HG03135 (cell line): ENCODE data around the gene ANGPT4.

Experiments used
- ATAC-seq: cut with Tn5 transposase; IDR thresholded peaks from one replicate; pipeline ENCODE4 v1.9.1; 2021; ENCODE audit warnings: mild to moderate bottlenecking, moderate library complexity; ENCODE audit not compliant: unreplicated experiment

Gene ANGPT4

DNA sequence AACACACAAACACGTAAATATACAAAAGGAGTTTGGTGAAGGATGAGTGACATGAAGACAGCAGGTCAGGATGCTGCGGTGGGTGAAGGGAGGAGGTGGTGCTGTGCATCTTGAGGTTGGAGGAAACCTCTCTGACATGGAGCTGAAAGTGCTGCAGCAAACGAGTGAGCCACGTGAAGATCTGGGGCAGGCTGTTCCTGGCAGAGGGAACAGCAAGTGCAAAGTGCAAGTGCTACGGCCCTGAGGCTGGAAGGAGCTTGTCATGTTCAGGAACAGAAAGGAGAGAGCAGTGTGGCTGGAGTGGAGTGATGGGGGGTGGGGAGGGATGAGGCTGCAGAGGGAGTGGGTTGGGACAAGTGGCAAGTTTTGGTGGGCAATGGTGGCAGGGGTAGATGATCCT lies 24.8 kb upstream of the ANGPT4 start:
- ATAC-seq: no peak

DNA sequence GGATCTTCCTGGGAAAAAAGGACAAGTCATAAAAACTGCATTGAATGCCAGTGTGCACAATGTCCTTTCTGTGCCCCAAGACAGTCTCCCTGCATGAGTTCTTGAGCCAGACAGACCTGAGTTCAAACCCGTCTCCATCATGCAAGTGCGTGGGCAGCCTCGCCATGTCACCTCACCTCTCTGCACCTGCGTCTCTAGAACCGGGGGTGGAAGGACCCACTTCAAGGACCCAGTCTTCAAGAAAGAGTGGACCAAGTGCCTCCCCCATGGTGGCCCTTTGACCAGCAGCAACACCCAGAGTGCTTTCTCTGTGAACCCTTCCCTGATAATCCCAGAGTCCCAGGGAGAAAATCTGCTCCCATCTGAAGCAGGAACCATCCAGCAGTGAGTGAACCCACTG lies 23.5 kb upstream of the ANGPT4 start:
- no peak for ATAC-seq

DNA sequence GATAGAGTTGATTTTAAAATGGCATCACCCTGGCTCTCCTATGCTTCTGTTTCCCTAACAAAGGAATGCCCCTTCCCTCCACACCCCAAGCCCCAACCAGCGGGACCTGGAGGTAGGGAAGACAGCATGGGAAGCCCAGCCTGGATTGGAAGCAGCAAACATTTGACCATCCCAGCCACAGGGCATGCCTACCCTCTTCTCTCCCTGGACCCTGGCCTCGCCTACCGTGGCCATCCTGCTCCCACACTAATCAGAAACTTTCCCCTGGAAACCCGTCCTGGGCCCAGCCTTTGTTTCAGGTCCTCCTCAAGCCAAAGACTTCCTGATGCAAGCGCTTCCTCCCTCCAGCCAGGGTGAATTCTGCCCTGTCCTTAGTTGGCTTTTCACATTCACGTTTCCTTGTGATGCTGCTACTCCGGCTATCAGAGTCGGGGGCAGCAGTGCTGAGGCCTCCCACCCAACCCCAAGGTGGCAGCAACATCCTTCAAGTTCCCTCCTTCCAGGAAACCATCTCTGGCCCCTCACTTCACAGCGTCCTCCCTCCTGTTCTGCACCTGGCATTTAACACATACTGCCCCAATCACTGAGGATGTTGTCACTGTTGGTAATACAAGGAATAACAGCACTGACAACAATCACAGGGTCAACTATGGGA lies 18.2 kb upstream of the ANGPT4 start:
- no peak for ATAC-seq

DNA sequence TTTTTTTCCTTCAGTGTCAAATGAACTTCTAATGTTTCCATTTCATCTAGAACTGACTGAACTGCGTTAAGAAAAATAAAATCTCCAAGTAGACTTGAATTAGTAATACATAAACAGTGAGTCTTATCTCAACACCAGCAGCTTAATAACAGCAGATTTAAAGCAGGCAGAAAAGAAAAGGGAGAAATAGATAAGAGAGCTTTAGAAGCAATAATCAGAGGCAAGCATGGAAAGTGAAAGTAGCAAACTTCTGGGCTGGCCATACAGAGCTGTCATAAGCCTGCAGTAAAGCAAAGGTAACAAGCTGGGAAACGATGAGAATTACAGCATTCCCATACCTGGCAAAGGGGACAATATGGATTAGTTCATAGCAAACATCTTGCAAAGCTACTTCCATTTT lies 16.9 kb upstream of the ANGPT4 start:
- no peak for ATAC-seq

DNA sequence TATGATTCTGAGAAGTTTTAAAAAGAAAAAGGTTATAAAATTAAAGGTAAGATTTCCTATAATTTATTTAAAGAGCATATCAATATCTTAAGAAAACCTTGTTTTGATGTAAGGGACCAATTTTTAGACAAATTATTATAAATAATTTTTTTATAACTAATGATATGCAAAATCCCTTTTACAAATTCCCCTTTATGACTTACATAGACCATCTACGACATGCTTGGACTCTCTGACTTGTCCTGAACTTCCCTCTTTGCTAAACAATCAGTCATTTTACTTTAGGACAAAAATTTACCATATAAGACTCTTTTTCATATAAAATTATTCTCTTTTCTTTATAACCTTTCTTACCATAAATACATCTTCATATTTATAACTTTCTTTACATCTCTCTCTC lies 15.3 kb upstream of the ANGPT4 start:
- ATAC-seq: no peak

DNA sequence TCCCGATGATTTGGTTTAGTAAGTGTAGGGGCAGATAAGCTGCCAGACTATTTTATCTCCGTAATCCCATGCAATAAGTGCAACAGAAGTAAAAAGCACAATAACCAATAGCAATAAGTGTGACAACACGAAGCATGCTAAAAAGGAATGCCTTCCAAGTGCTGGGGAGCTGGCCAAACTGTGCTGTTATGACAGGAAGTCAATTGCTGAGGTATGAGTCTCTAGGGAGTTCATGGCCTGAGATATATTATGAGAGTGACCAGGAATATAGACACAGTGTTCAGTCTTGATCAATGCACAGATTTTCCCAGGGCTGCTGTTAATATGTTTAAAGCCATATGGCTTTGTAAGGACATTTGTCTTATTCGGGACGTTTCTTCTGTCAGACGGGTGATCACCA lies 10.5 kb upstream of the ANGPT4 start:
- no peak for ATAC-seq

DNA sequence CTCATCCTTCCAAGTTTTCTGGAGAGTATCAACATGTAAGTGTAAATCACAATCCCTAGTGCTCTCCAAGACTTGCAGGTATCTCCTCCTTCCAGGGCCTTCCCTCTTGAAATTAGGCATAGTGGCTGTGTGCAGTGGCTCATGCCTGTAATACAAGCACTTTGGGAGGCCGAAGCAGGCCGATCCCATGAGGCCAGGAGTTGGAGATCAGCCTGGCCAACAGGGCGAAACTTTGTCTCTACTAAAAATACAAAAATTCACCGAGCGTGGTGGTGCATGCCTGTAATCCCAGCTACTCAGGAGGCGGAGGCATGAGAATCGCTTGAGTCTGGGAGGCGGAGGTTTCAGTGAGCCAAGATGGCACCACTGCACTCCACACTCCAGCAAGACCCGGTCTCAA lies 9.4 kb upstream of the ANGPT4 start:
- ATAC-seq: no peak

DNA sequence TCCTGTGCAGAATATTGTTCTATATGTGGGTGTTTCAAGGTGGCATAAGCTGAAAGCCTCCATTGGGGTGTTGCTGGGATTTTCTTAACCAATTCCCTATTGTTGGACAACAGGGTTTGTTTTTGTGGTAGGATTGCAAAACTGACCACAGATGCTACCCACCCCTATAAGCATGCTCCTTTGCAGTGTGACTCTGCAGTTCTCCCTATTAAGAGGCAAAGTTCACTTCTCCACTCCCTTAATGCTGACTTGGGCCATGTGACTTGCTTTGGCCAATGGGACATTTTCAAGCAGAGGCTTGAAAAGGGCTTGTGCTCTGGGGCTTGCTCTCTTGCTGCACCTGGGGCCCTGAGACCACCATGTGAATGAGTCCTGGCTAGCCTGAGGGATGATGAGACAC lies 8.5 kb upstream of the ANGPT4 start:
- ATAC-seq: no peak

DNA sequence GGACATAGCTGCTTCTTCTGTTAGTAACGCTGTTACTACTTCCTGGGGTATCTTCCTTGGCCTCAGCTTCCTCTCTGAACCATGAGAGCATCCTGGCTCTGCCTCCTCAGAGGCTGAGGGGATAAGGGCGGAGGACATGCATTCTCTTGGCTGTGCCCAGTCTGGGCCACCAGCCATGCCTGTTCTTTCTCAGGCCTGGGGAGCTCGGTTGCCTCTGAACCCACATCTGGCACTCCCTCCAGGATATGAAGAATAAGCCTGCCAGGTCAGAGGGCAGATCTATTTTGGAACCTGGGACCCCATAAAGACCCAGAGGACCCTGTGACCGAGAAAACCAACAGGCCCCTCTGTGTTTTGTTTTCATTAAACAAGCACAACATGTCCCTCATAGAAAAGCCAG lies 6.6 kb upstream of the ANGPT4 start:
- ATAC-seq: no peak

DNA sequence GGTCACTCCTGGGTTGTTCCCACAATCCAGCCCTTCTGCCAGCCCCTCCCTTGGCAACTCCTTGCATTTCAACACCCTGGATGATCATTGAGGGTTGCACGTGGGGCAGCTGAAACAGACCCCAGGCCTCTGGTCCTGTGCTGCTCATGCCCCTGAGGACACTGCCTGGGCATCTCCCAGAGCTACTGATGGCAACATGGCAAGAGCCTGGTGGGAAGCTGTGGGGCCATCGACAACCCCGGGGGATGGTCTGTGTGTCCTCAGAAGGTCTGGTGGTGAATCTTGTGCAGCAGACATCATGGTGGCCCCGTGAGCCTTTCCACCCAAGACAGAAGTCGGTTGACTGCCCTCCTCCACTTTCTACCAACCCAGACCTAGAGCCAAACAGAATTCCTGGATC lies 4.9 kb upstream of the ANGPT4 start:
- no peak for ATAC-seq

DNA sequence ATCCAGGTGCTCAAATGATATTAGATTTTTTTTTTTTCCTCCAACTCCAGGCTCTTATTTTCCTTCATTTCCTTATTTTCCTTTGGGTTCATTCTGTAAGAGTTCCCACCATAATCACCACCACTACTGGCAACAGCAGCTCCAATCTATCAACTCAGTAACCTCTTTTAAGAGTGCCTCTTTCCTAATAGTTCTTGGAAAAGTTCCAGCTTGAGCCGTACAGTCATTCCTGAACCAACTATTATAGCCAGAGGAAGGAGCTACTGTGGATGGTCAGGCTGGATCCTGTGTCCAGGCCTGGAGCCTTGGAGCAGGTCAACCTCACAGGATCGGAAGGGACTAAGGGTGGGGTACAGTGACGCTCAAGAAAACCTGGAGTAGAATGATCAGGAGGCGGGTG lies 4.2 kb upstream of the ANGPT4 start:
- no peak for ATAC-seq

DNA sequence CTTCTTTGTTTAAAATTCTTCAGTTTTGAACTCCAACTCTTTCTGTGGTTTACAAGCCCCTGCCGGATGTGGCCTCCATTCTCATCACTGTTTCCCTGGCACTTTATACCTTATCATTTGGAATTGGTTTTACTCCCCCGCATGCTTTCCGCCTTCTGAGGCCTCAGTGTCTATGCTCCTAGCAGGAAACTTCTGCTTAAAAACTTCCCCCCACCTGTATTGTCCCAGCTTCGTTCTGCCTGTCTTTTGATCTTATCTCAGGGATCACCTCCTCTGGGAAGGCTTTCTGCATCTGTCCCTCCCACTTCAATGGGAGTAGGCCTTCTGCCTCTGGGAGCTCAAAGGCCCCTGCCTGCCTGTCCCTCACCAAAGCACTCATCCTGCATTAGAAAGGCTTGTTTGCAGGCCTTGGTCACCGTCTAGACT lies 3.4 kb upstream of the ANGPT4 start:
- ATAC-seq: no peak

DNA sequence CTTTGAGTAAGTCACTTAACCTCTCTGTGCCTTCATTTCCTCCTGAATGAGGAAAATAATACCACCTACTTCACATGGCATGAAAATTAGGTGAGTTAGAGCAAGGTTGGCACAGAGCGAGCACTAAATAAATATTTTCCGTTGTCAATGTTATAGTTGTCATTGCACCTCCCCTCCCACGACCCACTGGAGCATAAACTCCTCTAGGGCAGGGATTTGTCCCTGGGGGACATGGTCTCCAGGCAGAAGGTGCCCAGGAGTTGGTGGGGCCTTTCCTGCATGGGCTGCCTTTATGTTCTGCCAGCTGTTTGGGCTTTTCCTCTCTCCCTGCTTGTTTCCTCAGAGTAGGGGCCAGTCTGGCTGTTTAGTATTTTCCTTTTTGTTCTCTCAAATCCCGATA lies 1.3 kb upstream of the ANGPT4 start:
- ATAC-seq: no peak

DNA sequence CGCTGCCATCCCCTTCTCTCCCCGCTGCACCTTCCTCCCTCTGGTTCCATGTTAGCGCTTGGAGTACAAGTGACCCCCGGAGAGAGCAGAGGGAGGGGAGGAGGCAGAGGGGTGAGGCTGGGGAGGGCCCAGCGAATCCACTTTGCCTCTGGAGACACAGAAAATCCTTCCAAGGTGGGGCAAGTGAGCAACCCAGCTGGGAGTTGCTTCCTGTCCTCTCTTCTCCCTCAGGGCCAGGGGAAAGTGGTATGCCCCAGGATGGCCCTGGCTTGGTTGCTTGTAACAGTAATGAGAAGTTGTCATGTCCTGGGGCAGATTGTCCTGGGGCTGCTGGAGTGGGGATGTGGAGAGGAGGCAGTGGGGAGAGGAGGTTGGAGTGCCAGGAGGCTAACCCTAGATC lies 691 bp upstream of the ANGPT4 start:
- ATAC-seq: no peak

DNA sequence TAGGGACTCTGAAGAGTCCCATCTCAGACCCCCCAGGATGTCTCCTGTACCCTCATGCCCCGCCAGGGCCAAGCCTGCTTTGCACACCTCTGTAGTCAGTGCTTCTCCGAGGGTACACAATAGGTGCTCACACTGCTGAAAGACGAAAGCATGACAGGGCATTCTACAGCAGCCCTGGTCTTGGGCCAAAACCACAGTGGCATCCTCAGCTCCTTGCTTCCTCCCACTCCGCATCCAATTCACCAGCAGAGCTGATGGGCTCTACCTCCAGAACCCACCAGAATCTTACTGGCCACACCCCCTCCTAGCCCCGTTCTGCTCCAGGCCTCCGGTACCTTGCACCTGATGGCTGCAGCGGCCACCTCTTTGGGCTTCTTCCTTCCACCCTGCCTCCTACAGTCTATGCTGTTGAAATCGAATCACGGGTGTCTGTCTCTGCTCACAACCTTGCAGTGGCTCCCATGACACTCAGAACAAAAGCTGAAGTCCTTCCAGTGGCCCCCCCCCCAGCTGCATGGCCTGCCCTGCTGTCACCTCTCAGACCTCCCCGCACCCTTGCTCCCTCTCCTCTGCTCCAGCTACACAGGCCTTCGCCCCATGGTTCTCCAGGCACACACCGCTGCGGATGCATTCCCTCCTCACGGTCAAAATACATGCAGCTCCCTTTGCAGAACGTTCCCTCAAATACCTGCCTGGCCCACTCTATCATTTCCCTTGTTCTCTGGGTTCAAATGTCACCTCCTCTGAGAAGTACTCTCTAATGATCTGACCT lies 1.2 kb downstream of the ANGPT4 start:
- ATAC-seq: no peak

DNA sequence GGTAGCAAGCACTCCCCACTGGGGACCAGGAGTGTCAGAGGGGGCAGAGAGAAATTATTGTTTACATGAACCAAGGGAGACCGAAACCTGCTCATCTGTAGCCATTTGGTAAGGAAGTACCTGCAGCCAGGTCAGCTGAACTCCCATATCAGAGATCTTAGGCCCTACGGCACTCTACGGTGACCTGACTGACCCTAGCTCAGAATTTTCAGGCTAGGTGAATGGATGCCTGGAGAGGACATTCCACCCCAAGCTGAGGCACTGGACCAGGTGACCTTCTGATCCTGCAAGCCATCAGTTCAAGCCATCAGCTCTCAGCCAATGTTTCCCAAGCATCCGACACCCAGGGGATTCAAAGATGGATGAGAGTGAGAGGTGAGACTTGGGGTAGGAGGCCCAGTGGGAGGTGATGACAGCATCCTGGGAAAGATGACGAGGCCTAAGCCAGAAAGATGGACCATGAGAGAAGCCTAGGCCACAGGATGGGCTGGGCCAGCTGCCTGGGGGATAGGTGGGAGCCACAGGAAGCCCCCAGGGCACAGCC lies 2.8 kb downstream of the ANGPT4 start:
- no peak for ATAC-seq

DNA sequence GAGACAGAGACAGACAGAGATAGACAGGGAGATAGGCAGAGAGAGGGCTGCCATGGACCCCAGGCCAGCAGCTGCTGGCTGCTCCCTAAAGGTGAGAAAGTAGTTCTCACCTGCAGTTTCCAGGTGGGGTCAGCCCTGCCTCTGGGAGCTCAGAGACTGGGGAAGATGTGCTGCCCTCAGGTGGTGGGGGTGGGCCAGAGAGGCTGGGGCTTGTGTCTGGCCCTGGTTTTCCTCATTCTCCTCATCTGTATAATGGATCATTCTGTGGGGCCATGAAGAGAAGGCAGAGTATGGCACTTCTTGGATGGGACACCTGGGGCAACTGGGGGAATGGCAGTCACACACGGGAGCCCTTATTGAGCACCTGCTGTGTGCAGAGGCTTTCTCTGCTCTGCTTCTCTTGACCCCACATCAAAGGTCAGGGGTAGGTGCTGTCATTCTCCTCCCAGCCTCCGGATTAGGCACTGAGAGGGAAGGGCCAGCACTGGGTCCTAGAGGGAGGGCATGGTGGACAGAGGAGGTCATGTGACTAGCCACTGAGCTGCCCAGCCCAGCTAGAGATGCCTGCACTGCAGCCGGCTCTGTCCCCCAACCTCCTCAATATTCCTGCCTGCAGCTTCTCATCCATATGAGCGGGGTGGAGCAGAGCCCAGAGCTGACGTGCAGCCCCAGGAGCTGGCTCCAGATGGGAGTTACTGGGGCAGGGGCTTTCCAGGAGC lies 4.1 kb downstream of the ANGPT4 start:
- ATAC-seq: no peak

DNA sequence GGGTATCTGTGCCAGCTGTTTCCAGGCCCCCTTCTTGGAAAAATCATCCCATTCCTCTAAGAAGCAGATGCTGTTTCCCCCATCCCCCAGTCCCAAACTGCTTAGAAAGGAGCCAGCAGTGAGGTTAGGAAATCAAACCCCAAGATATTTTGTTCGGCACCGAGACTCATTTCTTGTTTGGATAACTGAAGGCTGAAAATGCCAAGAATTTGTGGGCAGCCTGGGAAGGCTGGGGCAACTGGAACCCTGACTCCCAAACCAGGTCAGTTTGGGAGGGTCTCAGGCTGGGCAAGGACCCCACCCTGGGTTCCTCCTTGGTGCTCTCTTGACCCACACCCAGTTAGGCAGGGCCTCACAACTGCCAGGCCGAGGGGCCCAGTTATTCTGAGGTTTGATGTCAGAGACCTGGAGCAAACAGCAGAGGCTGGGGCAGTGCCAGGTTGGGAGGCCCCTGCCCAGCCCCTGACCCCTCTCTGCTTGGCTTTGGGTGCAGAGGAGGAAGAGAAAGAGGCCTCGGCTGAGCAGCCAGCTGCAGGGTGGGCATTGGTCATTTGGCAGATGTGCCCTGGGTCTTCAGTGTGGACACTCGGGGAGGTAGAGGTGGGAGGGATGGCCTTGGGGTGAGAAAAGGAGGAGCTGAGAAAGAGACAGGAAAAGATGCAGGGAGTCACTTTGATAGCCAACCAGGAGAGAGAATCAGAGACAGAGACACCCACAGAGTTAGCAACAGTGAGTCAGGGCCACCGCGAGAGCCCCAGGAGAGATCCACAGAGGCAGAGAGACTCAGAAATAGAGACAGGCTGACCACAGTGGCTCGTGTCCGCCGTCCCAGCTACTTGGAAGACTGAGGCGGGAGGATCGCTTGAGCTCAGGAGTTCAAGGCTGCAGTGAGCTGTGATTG lies 5.0 kb downstream of the ANGPT4 start:
- ATAC-seq: no peak

DNA sequence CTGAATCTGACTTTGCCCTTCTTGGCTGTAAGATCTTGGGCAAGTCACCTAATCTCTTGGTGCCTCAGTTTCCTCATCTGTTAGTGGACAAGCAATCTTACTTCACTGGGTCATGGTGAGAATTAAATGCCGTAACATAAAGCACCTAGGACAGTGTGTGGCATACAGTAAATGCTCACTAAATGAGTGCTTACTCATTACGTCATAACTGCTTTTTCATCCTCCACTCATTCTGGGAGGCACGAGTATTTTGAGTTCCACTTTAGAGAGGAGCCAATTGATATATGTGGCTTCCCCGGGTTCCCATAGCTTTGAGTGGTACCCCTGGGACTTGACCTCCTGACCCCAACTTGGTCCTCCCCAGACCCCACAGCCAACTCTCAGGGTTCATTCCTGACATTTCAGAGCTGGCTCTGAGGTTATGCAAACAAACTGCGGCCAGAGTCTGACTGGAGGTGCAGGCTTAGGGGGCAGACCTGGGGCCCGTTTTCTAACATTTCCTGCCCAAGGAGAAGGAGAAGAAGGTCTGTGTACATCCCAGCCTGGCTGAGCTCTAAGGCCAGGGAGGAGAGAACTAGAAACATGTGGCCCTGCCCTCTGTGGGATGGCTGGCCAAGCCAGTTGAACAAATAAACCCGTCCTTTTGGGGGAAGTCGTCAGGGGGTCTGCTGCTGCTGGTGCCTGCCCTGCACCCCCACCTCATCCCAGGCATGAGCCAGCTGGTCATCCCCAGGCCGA lies 5.8 kb downstream of the ANGPT4 start:
- ATAC-seq: no peak

DNA sequence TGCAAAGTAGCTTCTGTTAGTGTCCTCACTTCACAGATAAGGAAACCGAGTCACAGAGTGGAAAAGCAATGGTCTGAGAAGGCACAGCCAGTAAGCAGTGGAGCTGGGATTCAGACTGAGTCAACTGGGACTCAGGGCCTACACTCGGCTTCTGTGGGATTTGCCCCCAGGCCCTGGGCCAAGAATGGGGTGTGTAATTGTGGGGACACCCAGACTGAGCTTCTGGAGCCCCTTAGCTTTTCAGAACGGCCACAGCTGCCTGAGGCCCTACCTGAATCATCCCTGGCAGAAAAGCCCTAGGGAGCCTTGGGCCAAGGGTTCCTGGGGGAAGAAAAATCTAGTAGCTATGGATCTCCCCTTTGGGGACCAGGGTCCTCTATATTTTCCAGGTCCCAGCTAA lies 6.5 kb downstream of the ANGPT4 start:
- ATAC-seq: no peak
